Hepatocyte (in vitro differentiated cells): ENCODE data around the gene SLC37A1. TPM values are rescaled to one million over a fixed set of nuclear protein-coding genes. Genes with fewer than 3 reads are reported as not detected.

Experiments used
- DNase-seq: peaks from one replicate; pipeline ENCODE4 v3.0.0-alpha.2; 2016; ENCODE audit warnings: low spot score
- H2AFZ ChIP-seq: fragments of 200-600 bp; sonication (generic); 2 replicates; pipeline ENCODE4 v1.6.0; 2016; ENCODE audit warnings: antibody characterized with exemption, mild to moderate bottlenecking
- H3K27ac ChIP-seq: fragments of 200-600 bp; sonication (generic); 2 replicates; pipeline ENCODE4 v1.5.1; 2016; ENCODE audit warnings: mild to moderate bottlenecking
- H3K27me3 ChIP-seq: fragments of 200-600 bp; sonication (generic); 2 replicates; pipeline ENCODE4 v1.6.1; 2016
- H3K36me3 ChIP-seq: fragments of 200-600 bp; sonication (generic); replicated peaks from 2 replicates; pipeline ENCODE4 v1.5.1; 2016; ENCODE audit warnings: low read depth; ENCODE audit not compliant: insufficient read depth
- H3K4me1 ChIP-seq: fragments of 200-600 bp; sonication (generic); 2 replicates; pipeline ENCODE4 v1.5.1; 2016; ENCODE audit warnings: mild to moderate bottlenecking, moderate library complexity; ENCODE audit not compliant: insufficient read depth
- H3K4me2 ChIP-seq: fragments of 200-600 bp; sonication (generic); 2 replicates; pipeline ENCODE4 v1.6.0; 2016
- H3K4me3 ChIP-seq: fragments of 200-600 bp; sonication (generic); 2 replicates; pipeline ENCODE4 v1.5.1; 2016; ENCODE audit warnings: mild to moderate bottlenecking
- H3K79me2 ChIP-seq: fragments of 200-600 bp; sonication (generic); 2 replicates; pipeline ENCODE4 v1.6.0; 2017; ENCODE audit warnings: mild to moderate bottlenecking
- H3K9me2 ChIP-seq: fragments of 200-600 bp; sonication (generic); replicated peaks from 2 replicates; pipeline ENCODE4 v1.6.0; 2017; ENCODE audit warnings: mild to moderate bottlenecking; ENCODE audit not compliant: insufficient read depth
- H3K9me3 ChIP-seq: fragments of 200-600 bp; sonication (generic); 2 replicates; pipeline ENCODE4 v1.5.1; 2016; ENCODE audit warnings: low read depth, mild to moderate bottlenecking
- H4K20me1 ChIP-seq: fragments of 200-600 bp; sonication (generic); 2 replicates; pipeline ENCODE4 v1.6.0; 2016; ENCODE audit warnings: mild to moderate bottlenecking; ENCODE audit not compliant: insufficient read depth, poor library complexity, severe bottlenecking
- CTCF ChIP-seq: fragments of 200-600 bp; sonication (generic); IDR thresholded peaks from 2 replicates; pipeline ENCODE4 v1.5.1; 2016; ENCODE audit warnings: antibody characterized with exemption, mild to moderate bottlenecking; ENCODE audit not compliant: poor library complexity
- EZH2 ChIP-seq: fragments of 200-600 bp; sonication (generic); IDR thresholded peaks from 2 replicates; pipeline ENCODE4 v1.6.1; 2016; ENCODE audit warnings: antibody characterized with exemption, mild to moderate bottlenecking, borderline replicate concordance
- EZH2phosphoT487 ChIP-seq: fragments of 200-600 bp; sonication (generic); IDR thresholded peaks from one replicate; pipeline ENCODE4 v1.6.1; 2018; ENCODE audit warnings: antibody characterized with exemption, mild to moderate bottlenecking, low read depth, moderate library complexity; ENCODE audit not compliant: unreplicated experiment, severe bottlenecking
- WGBS: methylation state at CpG from one replicate; pipeline ENCODE4 v1.1.6; 2016; ENCODE audit warnings: low lambda C conversion rate; ENCODE audit errors: missing lambda C conversion rate; 5-methylcytosine and 5-hydroxymethylcytosine counted together
- polyA plus RNA-seq: library from polyadenylated mRNA; unstranded; fragments of >200 nt; fragmentation: Nextera tagmentation; extraction: Ambion mirVana; gene quantifications from 2 replicates; pipeline ENCODE4 v1.2.1, GENCODE V29; 2016
- total RNA-seq: library from RNA; depleted of rRNA; stranded (reverse); fragments of >200 nt; gene quantifications from 2 replicates; pipeline ENCODE4 v1.2.3, GENCODE V29; 2014

SLC37A1 gene
- total and polyA plus RNA-seq, 2 experiments from 2014 or later: 17.9 to 18.5 TPM

GRCh38 chr21:42476388-42477331 lies 37.0 kb upstream of the SLC37A1 start:
- no peaks in the 10 kb centered on the region for H3K36me3 ChIP-seq
- no peaks in the 10 kb centered on the region for H3K27me3 ChIP-seq
- H3K9me3 ChIP-seq: no peaks in the 10 kb centered on the region
- peaks cover 11% of the 10 kb centered on the region for H3K4me1 ChIP-seq
- TF ChIP-seq EZH2: no peak
- TF ChIP-seq EZH2phosphoT487: no peak
- TF ChIP-seq CTCF: no peak
- H4K20me1 ChIP-seq: no peaks in the 10 kb centered on the region
- no peak overlapping the region for H3K4me3 ChIP-seq
- WGBS: 98% methylated on average over 17 of the region's 25 CpGs
- no peak for DNase-seq
- no peak overlapping the region for H3K4me2 ChIP-seq
- no peaks in the 10 kb centered on the region for H3K79me2 ChIP-seq
- H3K9me2 ChIP-seq: no peaks in the 10 kb centered on the region
- H2AFZ ChIP-seq: no peak overlapping the region
- no peak overlapping the region for H3K27ac ChIP-seq

- no peak overlapping the region for H3K4me3 ChIP-seq
- no peak for DNase-seq
- no peaks in the 10 kb centered on the region for H3K27me3 ChIP-seq
- WGBS: 90% methylated on average over 7 of the region's 7 CpGs
- H4K20me1 ChIP-seq: no peaks in the 10 kb centered on the region
- no peak overlapping the region for H3K4me2 ChIP-seq
- no peaks in the 10 kb centered on the region for H3K9me2 ChIP-seq
- H2AFZ ChIP-seq: no peak overlapping the region
- H3K27ac ChIP-seq: no peak overlapping the region
- H3K79me2 ChIP-seq: no peaks in the 10 kb centered on the region
- peaks cover 11% of the 10 kb centered on the region for H3K4me1 ChIP-seq
- H3K9me3 ChIP-seq: no peaks in the 10 kb centered on the region
- H3K36me3 ChIP-seq: no peaks in the 10 kb centered on the region
- TF ChIP-seq EZH2phosphoT487 (no peak), EZH2 (no peak), CTCF (no peak)
Observed at GRCh38 chr21:42478504-42478903, 35.1 kb upstream of the SLC37A1 start.

- TF ChIP-seq EZH2 (no peak), EZH2phosphoT487 (no peak), CTCF (no peak)
- Histone ChIP-seq H2AFZ (no peak overlapping the region), H4K20me1 (no peaks in the 10 kb centered on the region), H3K27ac (no peak overlapping the region), H3K27me3 (no peaks in the 10 kb centered on the region), H3K4me1 (peaks cover 4% of the 10 kb centered on the region), H3K36me3 (no peaks in the 10 kb centered on the region), H3K4me3 (no peak overlapping the region), H3K9me2 (no peaks in the 10 kb centered on the region), H3K79me2 (no peaks in the 10 kb centered on the region), H3K4me2 (no peak overlapping the region), H3K9me3 (no peaks in the 10 kb centered on the region)
- DNase-seq: no peak
- WGBS: 85% methylated on average over 5 of the region's 5 CpGs
Observed at GRCh38 chr21:42479582-42479981, 34.1 kb upstream of the SLC37A1 start.
